HG03025 (cell line): ENCODE measurements around the gene SH2D7.
A peak's percentile ranks its signal among the peaks of the same experiment; 100 is the strongest.

ENCODE experiments used
- ATAC-seq: cut with Tn5 transposase; IDR thresholded peaks from one replicate; pipeline ENCODE4 v1.9.1; 2021; ENCODE audit warnings: mild to moderate bottlenecking, moderate library complexity; ENCODE audit not compliant: unreplicated experiment, low FRiP score

Gene SH2D7

DNA sequence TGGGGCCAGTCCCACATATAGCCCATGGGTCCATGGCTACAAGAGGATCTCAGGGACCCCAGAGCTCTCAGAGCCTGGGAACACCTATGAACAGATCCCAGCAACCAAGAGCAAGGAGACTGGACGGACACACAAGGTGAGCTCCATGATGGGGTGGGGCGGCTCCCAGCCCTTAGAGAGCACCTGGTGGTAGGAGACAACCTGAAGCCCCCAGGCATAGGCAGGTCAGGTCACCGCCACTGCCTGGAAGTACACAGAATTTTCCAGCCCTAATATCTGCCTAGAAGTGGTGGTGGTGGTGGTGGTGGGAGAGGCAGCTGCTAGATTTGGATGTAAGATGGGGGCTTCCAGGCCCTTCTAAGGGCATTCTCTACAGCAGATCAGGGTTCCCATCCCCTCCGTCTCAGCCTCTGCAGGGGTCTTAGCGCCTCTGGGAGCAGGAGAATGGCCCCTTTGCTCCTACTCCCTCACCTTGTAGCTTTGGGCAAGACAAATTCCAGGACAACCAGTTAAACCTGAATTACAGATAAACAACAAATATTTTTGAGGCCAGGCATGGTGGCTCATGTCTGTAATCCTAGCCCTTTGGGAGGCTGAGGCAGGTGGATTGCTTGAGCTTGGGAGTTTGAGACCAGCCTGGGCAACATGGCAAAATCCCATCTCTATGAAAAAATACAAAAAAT is 9.2 kb downstream of the SH2D7 start:
- no peak for ATAC-seq

DNA sequence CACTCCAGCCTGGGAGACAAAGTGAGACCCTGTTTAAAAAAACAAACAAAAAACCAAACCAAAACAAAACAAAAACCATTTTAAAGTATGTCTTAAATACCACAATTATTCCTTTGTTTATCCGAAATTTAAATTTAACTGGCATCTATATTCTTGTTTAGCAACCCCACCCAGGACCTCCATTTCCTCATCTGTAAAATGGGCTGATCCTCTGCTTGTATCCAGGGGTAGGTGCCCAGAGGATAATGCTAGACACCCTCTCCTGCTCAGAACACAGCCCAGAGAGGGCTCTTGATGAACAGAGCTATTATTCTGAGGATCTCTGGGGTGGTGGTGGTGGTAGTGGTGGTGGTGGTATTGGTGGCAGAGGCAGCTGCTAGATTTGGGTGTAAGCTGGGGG is 9.8 kb downstream of the SH2D7 start:
- no peak for ATAC-seq

DNA sequence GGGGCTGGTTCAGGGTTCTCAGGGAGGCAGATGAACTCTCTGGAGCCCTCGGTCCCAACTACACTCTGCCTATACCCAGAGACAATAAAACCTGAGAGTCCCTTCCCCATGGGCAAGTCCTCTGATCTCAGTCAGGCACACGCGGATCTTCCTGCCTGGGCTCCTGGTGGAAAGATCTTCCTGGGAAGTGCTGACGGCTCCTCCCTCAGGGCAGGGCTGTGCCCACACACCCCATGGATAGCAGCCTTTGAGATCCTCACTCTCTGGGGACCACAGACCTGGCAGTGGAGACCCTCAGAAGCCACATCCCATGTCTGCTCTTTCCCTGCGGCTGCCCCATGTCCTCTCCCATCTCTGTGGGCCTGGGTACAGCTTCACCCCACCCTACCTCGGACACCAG is 10.4 kb downstream of the SH2D7 start:
- ATAC-seq: no peak

DNA sequence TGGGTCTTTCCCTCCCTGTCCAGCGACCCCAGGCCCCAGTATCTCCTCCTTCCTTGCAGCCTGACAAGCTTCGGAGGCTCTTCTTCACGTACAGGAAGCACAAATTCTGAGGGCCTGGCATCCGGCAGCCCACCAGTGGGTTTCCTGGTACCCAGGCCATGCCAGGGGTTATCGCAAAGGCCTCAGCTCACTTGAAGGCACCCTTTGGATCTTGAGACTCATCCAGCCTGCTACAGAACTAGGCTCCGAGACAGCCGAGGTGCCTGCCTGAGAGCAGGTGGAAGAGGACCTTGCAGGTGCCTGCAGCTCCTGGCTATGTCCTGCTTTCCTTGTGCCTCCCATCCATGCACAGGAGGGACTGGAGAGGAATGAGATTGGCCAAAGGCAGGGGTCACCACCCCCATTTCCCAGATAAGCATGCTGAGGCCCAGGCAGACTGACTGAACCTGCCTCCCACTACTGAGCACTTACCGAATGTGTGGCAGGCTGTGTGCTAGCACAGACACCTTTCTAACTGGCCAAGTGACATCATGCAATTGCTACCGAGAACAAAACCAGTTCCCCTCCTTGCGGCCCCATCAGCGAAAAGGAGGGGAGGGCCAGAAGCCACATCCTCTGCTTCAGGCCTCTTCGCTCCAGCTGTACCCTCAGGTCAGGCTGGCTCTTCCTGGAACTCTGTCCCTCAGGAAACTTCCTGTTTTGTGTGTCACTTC is 11.2 kb downstream of the SH2D7 start:
- peak; percentile 56 for ATAC-seq

DNA sequence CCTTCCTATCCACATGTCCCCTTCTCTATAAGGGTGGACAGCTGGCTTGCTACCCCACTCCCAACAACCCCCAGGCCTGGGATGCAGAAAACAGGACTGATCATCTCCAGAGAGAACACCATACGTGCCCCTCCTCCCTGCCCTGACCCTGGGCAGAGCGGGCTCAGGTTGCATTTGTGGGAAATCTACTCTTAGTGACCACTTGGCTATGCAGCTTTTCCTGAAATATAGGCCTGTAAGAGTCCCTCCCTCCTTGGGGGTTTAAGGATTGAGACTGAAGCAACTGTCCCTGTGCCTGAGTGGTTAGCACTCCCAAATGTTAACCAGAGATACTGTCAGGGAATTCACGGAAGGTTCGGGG is 11.7 kb downstream of the SH2D7 start:
- no peak for ATAC-seq

DNA sequence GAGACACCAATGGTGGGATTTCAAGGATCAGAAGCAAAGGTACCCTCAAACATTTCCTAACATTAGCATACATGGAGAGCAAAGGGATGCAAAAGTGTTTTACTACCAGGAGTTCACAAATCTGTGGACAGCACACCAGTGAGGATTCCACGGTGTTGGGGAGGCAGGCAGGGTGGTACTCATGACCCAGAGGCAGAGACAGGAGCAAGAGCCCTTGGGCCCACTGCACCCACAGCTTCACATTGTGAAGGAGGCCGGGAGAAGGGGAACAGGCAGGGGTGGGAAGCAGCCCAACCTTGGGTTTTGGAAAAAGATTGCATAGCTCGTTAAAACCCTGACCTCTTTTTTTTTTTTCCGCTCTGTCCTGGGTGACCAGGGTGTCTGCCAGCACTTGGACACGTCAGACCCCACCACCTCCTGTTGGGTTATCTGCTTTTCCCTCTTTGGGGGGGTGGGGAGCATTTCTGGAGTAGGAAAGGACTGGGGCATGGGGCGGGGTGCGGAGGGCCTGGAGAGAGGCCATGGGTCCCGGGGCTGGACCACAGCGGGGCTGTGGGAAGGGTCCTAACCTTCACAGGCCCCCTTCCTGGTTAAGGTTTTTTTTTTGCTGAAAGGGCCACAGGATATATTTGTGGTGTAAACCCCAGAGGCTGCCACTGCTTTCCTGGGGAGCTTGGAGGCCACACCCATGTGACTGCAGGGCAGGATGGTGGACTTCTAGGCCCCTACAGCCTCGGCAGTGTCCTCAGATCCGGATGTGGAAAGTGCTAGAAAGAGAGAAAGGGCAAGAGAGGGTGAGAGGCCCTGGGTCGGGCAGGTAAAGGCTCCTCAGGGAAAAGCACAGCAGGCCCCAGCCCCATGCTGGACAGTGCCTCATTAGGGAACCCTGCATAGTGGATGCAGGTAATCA is 12.5 kb downstream of the SH2D7 start:
- no peak for ATAC-seq

DNA sequence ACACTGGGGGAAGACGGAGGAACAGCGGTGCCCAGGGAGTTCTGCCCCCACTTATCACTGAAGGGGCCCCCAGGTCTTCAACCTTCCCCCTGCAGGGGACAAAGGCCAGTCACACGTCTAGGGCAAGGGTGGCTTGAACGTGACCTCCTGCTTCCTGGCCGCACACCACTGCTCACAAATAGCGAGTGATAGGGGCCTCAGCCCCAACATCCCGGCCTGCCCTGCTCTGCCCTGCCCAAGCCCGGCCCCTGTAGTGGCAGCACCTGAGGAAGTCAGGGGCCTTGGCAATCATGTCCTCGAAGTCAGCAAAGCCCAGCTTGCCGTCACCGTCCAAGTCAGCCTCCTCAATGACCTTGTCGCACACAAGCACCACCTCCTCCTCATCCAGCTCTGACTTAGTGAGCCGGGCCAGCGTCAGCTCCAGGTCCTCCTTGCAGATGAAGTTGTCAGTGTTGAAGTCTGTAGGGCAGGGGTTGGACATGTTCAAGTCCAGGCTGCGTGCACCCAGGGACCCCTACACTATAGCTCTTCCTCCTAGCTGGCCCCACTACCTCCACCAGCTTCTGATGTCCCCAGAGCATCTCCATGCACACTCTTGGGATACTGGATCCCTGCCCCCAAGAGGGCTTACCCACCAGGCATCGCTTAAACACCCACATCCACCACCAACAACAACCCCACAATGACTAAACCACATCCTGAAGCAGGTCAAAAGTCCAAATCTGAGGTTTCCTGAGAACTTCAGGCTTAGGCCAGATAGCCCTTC is 13.3 kb downstream of the SH2D7 start:
- no peak for ATAC-seq

DNA sequence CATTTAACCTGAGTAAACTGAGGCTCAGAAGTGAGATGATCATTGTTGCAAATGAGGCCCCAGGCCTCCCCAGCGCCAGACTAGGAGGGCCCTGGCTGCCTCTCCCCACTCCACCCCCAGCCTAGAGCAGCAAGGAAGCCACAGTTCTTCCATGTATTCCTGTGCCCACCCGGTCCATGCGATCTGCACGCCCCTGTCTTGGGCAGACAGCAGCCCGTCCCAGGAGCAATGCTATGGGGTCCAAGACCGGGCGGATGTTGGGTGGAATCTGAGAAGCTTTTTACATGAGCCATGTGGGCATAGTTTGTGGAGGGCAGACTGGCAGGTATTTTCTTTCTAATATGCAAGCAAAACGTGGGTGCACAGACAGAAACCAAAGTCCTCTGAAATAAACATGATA is 15.1 kb downstream of the SH2D7 start:
- ATAC-seq: no peak

DNA sequence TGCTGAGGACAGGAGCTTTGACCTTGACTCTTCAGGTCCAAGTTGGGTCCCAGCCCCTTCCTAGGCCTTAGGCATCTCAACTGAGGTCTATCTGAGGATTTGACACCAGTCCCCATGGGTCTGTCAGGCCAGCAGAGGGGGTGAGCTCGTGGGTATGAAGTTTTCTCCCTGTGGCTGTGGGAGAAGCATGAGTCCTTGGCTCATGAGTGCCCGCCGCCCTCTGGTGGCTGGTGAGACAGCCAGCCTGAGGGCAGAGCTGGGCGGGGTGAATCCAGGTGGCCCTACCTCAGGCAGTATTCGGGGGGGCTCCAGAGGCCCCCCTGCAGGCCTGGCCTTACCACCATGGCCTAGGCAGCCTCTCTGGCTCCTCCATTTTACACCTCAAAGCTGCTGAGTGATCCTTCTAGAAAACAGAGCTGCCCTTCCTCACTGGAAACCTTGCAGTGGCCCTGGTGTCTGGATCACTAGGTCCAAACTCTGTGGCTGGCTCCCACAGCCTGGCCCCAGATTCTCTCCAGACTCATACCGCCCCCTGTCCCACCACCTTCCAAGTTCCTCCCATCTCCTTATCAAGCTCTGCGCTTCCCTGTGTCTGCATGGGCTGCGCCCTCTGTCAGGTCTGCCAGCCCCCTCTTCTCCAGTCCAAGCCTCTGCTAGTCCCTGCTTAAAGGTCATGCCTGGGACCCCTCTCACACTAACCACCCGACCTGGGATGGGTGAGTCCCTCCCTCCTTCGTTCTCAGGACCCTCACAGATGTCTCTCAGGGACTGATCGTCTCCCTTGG is 16.1 kb downstream of the SH2D7 start:
- ATAC-seq: no peak

DNA sequence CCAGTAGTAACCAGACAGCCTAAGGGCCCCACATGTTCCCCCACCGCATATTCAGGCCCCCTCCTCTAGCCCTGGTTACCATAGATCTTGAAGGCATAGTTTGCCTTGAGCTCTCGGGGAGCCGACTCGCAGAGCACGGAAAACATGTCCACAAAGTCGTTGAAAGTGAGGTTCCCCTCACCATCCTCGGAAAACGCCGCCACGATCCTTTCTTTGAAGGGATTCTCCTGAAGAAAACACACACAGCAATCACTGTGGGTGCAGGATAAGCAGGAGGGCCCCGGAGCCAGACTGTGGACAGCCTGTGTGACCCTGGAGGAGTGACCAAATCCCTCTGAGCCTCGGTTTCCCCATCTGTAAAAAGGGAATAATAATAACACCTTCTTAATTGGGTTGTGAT is 16.8 kb downstream of the SH2D7 start:
- ATAC-seq: no peak

DNA sequence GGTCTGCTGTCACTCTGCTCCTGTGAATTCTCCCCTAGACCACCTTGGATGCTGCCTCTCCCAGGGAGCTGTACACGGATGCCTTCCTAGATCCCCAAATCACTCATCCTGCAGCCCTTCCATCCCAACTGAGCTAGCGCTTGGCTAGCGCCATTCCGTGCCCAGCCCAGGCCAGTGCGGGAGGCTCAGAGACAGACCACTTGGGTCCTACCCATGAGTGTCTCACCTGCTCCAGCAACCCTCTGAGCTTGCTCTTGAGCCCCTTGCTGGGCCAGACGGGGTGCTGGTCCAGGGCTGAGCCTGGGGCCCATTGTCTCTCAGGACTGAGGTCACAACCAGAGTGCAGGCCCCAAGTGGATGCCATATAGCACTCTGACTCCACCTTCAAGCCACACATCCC is 17.7 kb downstream of the SH2D7 start:
- no peak for ATAC-seq

DNA sequence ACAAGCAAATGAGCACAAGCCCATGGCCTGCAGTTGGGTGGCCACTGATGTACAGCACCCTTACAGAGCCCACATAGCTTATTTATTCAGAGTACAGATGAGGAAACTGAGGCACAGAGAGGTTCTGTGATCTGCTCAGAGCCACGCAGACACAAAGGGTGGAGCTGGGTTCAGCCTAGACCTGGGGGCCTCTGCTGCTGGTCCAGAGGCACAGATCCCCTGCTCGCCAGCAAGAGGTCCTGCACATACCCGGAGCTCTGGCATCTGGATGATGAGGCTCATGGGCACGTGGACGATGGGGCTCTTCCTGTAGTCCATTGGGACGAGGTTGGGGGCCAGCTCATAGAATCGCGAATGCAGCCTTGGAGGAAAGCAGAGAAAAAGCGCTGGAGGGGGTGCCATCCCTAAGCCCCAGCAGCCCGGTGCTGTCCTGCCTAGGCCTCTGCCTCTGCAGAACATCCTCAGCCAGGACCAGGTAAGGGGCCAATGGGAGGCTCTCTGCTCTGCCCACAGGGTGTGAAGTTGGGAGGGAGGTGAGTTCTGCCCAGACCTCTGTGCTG is 18.6 kb downstream of the SH2D7 start:
- ATAC-seq: no peak

DNA sequence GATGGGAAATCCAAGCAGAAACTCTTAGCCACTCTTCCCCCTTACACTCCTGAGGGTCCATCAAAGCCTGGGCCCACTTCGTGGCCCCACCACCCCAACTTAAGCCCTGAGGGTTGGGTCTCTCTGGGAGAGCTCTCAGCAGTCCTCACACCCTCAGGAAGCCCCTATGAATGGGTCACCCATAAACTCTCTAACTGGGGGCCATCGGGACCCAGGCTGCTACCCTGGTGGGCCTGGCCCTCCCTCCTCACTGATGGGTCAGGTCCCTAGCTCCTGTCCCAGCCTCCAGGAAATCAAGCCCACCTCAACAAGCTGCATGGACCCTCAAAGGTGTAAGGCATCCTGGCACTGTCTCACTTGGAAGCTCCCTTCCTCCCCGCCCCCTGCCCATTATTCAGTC is 19.4 kb downstream of the SH2D7 start:
- ATAC-seq: no peak

DNA sequence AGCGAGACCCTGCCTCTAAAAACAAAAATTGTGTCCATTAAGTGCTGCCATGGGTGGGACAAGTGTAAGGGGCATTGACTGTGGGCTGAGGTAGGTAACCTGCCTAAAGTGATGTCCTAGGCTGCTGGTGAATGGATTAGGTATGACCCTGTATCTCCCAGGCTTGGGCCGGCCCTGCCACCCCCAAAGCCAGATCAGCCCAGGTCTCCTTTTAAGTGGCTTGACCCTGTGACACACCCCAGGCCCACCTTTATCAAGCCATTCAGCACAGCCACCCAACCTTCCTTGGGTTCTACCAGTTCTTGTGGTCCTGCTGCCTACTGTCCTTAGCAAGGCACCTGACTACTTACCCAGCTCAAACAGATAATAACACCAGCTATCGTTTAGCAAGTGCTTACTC is 20.2 kb downstream of the SH2D7 start:
- ATAC-seq: no peak

DNA sequence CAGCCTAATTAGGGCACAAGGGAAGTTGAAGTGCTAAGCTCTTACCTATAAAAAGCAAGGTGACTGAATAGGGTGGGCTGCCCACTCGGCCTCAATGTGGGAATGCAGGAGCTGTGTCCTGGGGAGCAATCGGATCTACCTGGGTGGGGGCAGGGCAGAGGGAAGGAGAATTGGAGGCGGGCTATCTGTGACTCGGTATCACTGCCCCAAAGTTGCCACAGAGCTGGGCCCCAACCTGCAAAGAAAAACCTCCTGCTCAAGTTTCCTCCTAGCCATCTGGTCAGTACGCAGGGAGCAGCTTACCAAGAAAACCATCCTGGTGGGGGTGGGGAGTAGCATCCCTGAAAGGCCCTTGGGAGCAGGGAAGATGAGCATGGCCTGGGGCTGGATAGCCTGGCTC is 28.2 kb downstream of the SH2D7 start:
- ATAC-seq: no peak

DNA sequence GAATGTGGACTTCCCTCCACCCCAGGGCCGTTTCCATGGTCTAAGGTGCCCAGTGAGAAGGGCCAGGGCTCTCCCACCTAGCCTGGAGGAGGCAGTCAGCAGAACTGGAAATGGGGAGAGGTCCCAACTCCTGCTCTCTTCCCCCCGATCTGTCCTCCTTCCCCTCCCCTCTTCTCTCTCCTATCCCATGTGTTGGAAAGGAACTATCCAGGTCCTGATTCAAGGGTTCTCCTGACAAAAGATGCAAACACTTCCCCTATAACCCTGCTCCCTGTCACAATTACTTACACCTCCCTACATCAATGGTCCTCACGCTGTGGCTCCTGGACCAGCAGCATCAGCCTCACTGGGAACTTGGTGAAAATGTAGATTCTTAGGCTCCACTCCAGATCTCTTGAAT is 32.9 kb downstream of the SH2D7 start:
- no peak for ATAC-seq

DNA sequence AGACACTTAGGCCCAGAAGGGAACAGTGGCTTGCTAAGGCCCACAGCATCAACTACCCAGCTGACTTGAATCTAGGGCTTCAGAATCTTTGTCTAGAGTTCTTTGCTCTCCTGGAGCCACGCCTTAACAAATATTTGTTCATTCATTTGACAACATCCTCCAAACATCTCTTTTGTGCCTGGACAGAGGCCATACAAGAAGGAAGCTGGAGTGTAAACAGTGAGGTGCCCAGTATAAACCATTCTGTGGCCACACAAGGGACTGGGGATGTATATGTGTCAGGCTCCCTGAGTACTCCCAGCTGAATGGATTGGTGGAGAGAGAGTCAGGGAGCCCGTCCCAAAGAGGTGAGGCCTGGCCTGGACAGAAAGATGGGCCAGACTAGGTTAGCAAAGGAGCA is 35.5 kb downstream of the SH2D7 start:
- no peak for ATAC-seq

DNA sequence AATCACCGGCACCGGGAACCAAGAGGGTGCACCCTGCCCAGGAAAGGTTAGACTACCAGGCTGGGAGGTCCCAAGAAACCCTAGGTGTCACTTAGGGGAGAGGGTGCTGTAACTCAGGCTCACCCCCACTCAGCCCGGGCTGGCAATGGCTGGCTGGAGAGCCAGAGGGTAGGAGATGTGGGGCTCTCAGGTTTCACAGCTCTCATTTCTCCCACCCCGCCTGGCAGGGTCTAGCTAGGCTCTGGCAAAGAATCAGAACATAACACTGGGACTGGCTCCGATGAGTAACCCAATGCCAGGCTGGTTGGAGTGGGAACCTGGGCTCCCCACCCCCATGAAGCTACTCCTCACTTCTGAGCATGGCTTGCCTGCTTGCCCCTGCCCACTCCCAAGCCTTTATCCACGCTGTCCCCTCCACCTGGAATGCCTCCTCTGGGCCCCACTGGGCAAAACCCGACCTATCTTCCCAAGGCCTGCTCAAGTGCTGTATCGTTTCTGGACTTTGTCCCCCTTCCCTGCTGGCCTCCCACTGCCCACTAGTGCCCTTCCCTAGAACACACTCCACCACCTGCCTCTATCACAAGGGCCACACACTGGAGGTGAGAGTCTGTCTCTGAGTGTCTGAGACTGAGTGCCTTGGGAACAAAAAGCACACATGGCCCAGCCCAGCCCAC is 36.9 kb downstream of the SH2D7 start:
- no peak for ATAC-seq

DNA sequence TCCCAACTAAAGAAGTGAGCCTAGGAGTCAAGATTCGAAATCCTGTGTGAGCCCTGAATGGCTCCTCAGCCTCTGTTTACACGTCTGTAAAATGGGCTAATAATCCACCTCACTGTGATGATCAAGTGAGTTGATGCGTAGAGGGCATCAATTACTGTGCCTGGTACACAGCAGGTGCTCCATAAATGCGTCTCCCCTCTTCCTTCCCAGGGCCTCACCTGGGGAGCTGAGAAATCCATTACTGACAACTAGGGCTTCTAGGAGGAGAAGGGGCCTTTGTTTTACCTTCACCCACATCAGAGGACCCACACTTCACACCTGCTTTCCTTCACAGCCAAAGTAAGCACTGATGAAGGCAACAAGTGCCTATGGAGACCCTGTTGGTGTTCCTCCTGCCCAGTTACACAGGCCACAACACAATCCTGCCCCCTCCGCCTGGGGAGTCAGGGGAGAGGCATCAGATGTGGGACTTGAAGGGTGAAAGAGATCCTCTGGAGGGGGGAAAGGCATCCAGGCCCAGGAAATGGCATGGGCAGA is 37.5 kb downstream of the SH2D7 start:
- no peak for ATAC-seq
